ENCODE results near the gene ALCAM. TPM values are rescaled to one million over a fixed set of nuclear protein-coding genes. Genes with fewer than 3 reads are reported as not detected.

The ALCAM gene
- total RNA-seq, 1 donor from 2014 or later, result 54.4 TPM

DNA sequence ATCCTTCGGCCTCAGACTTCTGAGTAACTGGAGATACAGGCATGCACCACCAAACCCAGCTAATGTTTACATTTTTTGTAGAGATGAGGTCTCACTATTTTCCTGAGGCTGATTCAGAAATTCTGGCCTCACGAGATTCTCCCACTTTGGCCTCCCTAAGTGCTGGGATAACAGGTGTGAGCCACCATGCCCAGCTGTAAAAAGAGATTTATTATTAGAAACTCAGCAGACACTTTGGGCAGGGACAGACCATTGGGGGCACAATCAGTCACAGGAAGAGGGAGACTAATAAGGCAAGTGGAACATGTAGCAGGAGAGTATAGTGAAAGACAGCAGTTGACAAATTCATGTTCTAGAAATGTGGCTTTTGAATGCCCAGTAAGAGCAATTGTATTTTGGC is 252.9 kb downstream of the ALCAM start:
- Histone ChIP-seq H3K36me3 (no peaks in the 10 kb centered on the region), H3K27me3 (no peaks in the 10 kb centered on the region), H3K9ac (no peak overlapping the region), H3K4me3 (no peak overlapping the region), H3K27ac (no peak overlapping the region), H4K20me1 (ENCODE audit: low read depth) (no peaks in the 10 kb centered on the region), H3K9me3 (ENCODE audit: low read depth) (no peaks in the 10 kb centered on the region), H3K79me2 (ENCODE audit: low read depth) (no peaks in the 10 kb centered on the region), H3K4me1 (no peaks in the 10 kb centered on the region), H3F3A (ENCODE audit: low read depth) (no peaks in the 10 kb centered on the region), H3K4me2 (no peak overlapping the region), H2AFZ (replicated peaks) (no peak overlapping the region)
- Mint-ChIP-seq H3K4me3 (no peak overlapping the region), H3K27me3 (ENCODE audit: insufficient read depth, low read depth) (peaks cover 6% of the 10 kb centered on the region), H3K27ac (no peak overlapping the region), H3K9me3 (no peaks in the 10 kb centered on the region), H3K36me3 (no peaks in the 10 kb centered on the region), H3K4me1 (no peaks in the 10 kb centered on the region)
- no peak for DNase-seq (ENCODE audit: low spot score)
- TF ChIP-seq EZH2 (IDR thresholded peaks at IDR 0.05), result no peak
- no peak for TF ChIP-seq CTCF (IDR thresholded peaks at IDR 0.05)
- no peak for TF ChIP-seq EZH2phosphoT487 (IDR thresholded peaks at IDR 0.05)

GRCh38 chr3:105620236-105620635 is 253.5 kb downstream of the ALCAM start:
- Histone ChIP-seq H3K36me3 (no peaks in the 10 kb centered on the region), H4K20me1 (ENCODE audit: low read depth) (no peaks in the 10 kb centered on the region), H3K27me3 (no peaks in the 10 kb centered on the region), H2AFZ (replicated peaks) (no peak overlapping the region), H3K4me1 (no peaks in the 10 kb centered on the region), H3K79me2 (ENCODE audit: low read depth) (no peaks in the 10 kb centered on the region), H3F3A (ENCODE audit: low read depth) (no peaks in the 10 kb centered on the region), H3K9ac (no peak overlapping the region), H3K4me2 (no peak overlapping the region), H3K9me3 (ENCODE audit: low read depth) (no peaks in the 10 kb centered on the region), H3K27ac (no peak overlapping the region), H3K4me3 (no peak overlapping the region)
- peaks cover 6% of the 10 kb centered on the region for H3K27me3 Mint-ChIP-seq (ENCODE audit: insufficient read depth, low read depth)
- no peak for DNase-seq (ENCODE audit: low spot score)
- no peaks in the 10 kb centered on the region for H3K36me3 Mint-ChIP-seq
- H3K4me3 Mint-ChIP-seq, result no peak overlapping the region
- H3K9me3 Mint-ChIP-seq, result no peaks in the 10 kb centered on the region
- H3K4me1 Mint-ChIP-seq, result no peaks in the 10 kb centered on the region
- TF ChIP-seq CTCF (IDR thresholded peaks at IDR 0.05) (no peak), EZH2phosphoT487 (IDR thresholded peaks at IDR 0.05) (no peak), EZH2 (IDR thresholded peaks at IDR 0.05) (no peak)
- no peak overlapping the region for H3K27ac Mint-ChIP-seq

- H3K9me3 Mint-ChIP-seq, result no peaks in the 10 kb centered on the region
- no peak overlapping the region for H3K4me2 ChIP-seq
- no peaks in the 10 kb centered on the region for H3K4me1 ChIP-seq
- no peak overlapping the region for H3K4me3 ChIP-seq
- no peak for TF ChIP-seq EZH2 (IDR thresholded peaks at IDR 0.05)
- TF ChIP-seq EZH2phosphoT487 (IDR thresholded peaks at IDR 0.05), result no peak
- TF ChIP-seq CTCF (IDR thresholded peaks at IDR 0.05), result no peak
- H3K27me3 ChIP-seq, result no peaks in the 10 kb centered on the region
- no peak overlapping the region for H3K27ac Mint-ChIP-seq
- no peak overlapping the region for H3K9ac ChIP-seq
- H2AFZ ChIP-seq (replicated peaks), result no peak overlapping the region
- H3K36me3 Mint-ChIP-seq, result no peaks in the 10 kb centered on the region
- no peaks in the 10 kb centered on the region for H3K79me2 ChIP-seq (ENCODE audit: low read depth)
- no peak overlapping the region for H3K4me3 Mint-ChIP-seq
- peaks cover 2% of the 10 kb centered on the region for H3K27me3 Mint-ChIP-seq (ENCODE audit: insufficient read depth, low read depth)
- H4K20me1 ChIP-seq (ENCODE audit: low read depth), result no peaks in the 10 kb centered on the region
- H3K27ac ChIP-seq, result no peak overlapping the region
- H3F3A ChIP-seq (ENCODE audit: low read depth), result no peaks in the 10 kb centered on the region
- no peaks in the 10 kb centered on the region for H3K4me1 Mint-ChIP-seq
- no peaks in the 10 kb centered on the region for H3K36me3 ChIP-seq
- no peak for DNase-seq (ENCODE audit: low spot score)
- no peaks in the 10 kb centered on the region for H3K9me3 ChIP-seq (ENCODE audit: low read depth)
Observed at GRCh38 chr3:105622169-105622568, 255.5 kb downstream of the ALCAM start.
